Activated CD8-positive, alpha-beta memory T cell treated with anti-CD3 and anti-CD28 coated beads, Interleukin-2, amount 50 U/mL, for 1 hour (primary cell): ENCODE measurements around the gene ADAMTS6.
"Not testable (repeated sequence)": the region's sequence is repeated elsewhere in the genome, so short reads cannot be mapped to it uniquely, and the experiment has no call there.

ENCODE experiments used
- DNase-seq: peaks from one replicate; pipeline ENCODE4 v3.0.0-alpha.2; 2020; ENCODE audit errors: extremely low read depth

The ADAMTS6 gene

GRCh38 chr5:65366655-65367054 is 115.1 kb downstream of the ADAMTS6 start:
- no peak for DNase-seq

- no peak for DNase-seq
Measured at GRCh38 chr5:65364907-65365306, 116.8 kb downstream of the ADAMTS6 start.

GRCh38 chr5:65363499-65363898 is 118.2 kb downstream of the ADAMTS6 start:
- DNase-seq: no peak

GRCh38 chr5:65359981-65360380 is 121.7 kb downstream of the ADAMTS6 start:
- DNase-seq: no peak

GRCh38 chr5:65359569-65359968 is 122.2 kb downstream of the ADAMTS6 start:
- no peak for DNase-seq

GRCh38 chr5:65356274-65356673 is 125.4 kb downstream of the ADAMTS6 start:
- no peak for DNase-seq

GRCh38 chr5:65355301-65355700 is 126.4 kb downstream of the ADAMTS6 start:
- no peak for DNase-seq

GRCh38 chr5:65341835-65342234 is 139.9 kb downstream of the ADAMTS6 start:
- DNase-seq: no peak

- DNase-seq: no peak
Measured at GRCh38 chr5:65338606-65339151, 143.0 kb downstream of the ADAMTS6 start.

- DNase-seq: no peak
Measured at GRCh38 chr5:65334077-65334476, 147.6 kb downstream of the ADAMTS6 start.

- no peak for DNase-seq
Measured at GRCh38 chr5:65332591-65332990, 149.1 kb downstream of the ADAMTS6 start.

- DNase-seq: no peak
Measured at GRCh38 chr5:65329266-65329665, 152.5 kb downstream of the ADAMTS6 start.

- no peak for DNase-seq
Measured at GRCh38 chr5:65327582-65327981, 154.1 kb downstream of the ADAMTS6 start.

GRCh38 chr5:65326922-65327321 is 154.8 kb downstream of the ADAMTS6 start:
- no peak for DNase-seq

GRCh38 chr5:65324226-65324625 is 157.5 kb downstream of the ADAMTS6 start:
- DNase-seq: no peak

- not testable (repeated sequence) for DNase-seq
Measured at GRCh38 chr5:65320704-65321103, 161.0 kb downstream of the ADAMTS6 start.

GRCh38 chr5:65320250-65320649 is 161.5 kb downstream of the ADAMTS6 start:
- DNase-seq: no peak

- DNase-seq: no peak
Measured at GRCh38 chr5:65307931-65308330, 173.8 kb downstream of the ADAMTS6 start.

- DNase-seq: no peak
Measured at GRCh38 chr5:65307088-65307487, 174.6 kb downstream of the ADAMTS6 start.

- DNase-seq: no peak
Measured at GRCh38 chr5:65305913-65306312, 175.8 kb downstream of the ADAMTS6 start.

GRCh38 chr5:65299861-65300260 is 181.9 kb downstream of the ADAMTS6 start:
- DNase-seq: no peak

- no peak for DNase-seq
Measured at GRCh38 chr5:65296067-65296466, 185.7 kb downstream of the ADAMTS6 start.

GRCh38 chr5:65292196-65292595 is 189.5 kb downstream of the ADAMTS6 start:
- no peak for DNase-seq

- DNase-seq: no peak
Measured at GRCh38 chr5:65290677-65291076, 191.0 kb downstream of the ADAMTS6 start.
